GM19193 (cell line): ENCODE data around the gene EPHA7.

Experiments used
- POLR2A ChIP-seq: IDR thresholded peaks from 4 replicates; pipeline ENCODE4 v1.6.1; 2011; ENCODE audit not compliant: insufficient read depth, insufficient read length; ENCODE audit errors: extremely low read depth

Gene EPHA7

GRCh38 chr6:93366506-93366905 lies 52.9 kb downstream of the EPHA7 start:
- TF ChIP-seq POLR2A, result no peak

- TF ChIP-seq POLR2A, result no peak
These were observed 53.9 kb downstream of the EPHA7 start for GRCh38 chr6:93365445-93365844.

DNA sequence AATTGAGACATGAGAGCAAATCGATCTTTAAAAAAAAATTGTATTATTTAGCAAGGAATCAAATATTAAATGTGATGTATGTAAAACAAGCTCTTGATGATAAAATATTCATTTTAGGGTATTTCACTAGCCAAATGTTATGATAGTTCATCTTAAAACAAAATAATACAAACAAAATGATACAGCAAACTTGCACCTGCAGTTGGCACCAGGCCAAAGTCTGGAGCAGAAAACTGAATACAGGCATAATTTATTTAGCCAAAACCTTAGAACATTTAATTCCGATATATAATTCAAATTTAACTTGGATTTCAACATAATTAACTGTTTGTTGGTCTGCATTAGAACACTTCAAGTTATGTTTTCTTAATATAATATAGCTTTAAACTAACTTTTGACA lies 60.9 kb downstream of the EPHA7 start:
- no peak for TF ChIP-seq POLR2A

DNA sequence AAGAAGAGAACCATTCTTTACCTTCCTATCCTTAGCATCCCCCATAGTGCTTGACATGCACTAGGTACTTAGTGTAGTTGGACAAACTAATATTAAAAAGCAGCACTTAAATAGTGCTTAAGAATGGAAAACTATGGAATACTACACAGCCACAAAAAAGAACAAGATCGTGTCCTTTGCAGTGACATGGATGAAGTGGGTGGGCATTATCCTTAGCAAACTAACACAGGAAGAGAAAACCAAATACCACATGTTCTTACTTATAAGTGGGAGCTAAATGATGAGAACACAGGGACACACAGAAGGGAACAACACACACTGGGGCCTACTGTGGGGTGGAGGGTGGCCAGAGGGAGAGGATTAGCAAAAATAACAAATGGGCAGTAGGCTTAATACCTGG lies 66.8 kb downstream of the EPHA7 start:
- no peak for TF ChIP-seq POLR2A

GRCh38 chr6:93351222-93351621 lies 68.1 kb downstream of the EPHA7 start:
- TF ChIP-seq POLR2A, result no peak

DNA sequence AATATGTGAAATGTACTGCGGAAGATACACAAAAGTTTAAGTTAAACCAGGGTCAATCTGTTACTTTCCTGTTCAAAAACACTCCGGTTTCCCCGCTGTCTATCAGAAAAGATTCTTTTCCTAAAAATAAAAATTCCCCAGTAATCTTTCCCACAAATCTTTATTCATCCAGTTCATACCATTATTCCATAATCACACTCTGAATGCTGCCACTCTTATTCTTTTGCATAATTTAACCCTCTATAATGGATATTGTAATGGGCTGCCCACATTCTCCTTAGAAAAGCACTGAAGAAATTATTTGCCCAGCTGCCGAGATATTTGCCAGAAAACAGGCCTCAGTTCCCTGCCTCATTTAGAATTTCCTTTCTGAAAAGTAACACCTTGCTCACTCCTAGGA lies 68.6 kb downstream of the EPHA7 start:
- TF ChIP-seq POLR2A, result no peak

DNA sequence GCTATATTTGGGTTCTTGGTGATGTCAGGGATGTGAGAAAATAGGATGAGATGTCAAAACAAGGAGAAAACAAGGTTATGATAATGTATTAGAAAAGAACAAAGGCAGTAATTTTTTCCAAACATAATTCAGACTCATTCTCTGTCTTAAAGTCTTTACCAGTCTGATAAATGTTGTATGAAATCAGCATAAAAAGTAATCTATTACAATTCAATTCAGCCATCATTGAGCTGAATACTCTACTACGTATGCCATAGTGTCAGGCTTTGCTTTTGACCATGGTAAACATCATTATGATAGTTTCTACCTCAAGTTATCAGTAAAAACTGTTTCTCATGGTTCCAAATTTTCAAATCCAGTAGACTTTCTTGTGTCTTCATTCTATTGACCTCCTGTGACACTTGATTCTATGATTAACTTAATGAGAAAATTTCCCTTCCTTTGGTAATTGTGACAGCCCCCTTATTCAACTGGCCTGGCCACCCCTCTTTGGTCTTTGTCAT lies 75.0 kb downstream of the EPHA7 start:
- TF ChIP-seq POLR2A, result no peak

DNA sequence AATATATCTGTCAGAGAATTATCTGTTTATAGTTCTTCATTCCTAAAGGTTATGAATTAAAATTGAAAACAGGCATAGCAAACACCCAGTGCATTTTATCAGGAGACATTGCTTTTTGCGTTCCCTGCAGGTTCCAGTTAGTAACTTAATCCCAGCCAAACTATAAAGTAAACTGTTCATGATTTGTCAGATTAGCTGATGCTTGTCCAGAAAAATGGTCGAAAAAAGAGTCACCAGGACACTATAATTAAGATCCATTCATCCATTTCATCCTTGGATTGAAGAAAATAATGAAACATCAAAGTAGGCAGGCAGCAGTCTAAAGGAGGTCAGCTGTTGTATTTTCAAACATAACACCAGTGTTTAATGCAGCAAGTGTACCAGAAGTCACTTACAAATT lies 75.9 kb downstream of the EPHA7 start:
- TF ChIP-seq POLR2A, result no peak

DNA sequence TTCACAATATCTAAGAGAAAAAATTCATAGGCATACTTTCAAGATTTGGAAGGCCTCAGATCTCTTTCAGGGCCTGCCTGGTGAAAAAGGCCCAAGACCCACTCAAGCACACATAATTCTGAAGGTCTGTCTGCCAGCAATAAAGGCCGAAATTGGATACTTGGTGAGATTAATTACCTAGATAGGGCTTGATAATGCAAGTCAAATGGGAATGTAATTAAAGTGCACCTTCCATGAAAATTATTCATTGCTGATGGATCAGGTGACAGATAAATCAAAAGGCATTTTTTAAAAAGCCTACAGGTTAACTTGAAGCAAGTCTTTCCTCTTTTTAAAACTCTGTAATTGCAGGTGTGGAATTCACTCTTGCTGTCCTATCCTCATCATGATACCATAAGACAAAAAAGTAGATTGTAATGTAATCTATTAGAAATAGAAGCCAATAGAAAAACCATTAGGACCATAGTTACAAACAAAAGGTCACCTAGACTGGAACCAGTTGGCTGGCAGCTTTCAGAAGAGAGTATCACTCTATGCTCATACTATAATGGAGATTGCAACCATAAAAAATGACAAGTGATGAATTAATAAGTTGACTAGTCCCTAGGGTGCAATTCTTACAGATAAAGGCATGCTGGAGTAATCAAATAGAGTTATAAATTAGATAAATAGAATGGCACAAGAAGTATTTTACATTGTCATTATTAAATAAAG lies 77.3 kb downstream of the EPHA7 start:
- no peak for TF ChIP-seq POLR2A

DNA sequence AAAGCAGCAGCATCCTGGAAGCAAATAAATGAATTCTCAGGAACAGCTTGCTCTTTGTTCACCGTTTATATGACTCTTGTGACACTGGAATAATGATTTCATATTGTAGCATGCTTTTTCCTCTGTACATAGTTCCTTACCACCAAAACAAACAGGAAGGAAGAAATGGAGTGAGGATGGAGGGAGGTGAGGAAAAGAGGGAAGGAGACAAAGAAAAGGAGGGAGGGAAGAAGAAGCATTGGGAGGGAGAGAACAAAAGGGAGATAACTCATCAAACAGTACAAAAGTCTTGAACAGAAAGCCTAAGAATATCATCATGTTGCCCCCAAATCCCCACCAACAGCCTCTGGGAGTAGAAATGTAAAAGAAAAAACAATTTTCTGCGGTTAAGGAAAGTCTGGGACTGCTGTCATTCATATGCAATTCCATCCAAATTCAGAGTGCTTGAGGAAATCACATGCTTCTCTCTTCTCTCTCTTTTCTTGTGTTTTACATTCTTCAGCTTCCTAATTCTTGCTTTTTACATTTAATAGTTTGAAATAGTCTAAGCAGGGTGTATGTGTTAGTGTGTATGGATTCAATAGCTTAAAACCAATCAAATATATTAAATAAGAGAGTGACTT lies 81.5 kb downstream of the EPHA7 start:
- no peak for TF ChIP-seq POLR2A

DNA sequence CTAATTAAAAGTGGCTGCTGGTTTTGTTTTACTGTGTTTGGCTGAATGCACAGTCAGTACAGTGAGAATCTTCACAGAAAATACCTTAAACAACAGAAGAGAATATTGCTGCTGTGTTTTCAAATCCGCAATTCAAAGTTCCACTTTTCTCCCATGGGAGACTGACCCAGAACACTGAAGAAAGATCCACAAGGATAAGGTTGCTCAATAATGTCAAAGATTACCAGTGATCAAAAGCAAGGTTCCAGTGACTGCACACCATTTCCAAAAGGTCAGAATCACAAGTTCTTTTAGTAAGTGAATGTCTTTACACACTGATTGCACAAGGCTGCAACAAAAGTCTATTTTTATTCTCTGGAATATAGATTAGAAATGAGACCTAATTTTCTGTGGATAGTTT lies 82.3 kb downstream of the EPHA7 start:
- no peak for TF ChIP-seq POLR2A

DNA sequence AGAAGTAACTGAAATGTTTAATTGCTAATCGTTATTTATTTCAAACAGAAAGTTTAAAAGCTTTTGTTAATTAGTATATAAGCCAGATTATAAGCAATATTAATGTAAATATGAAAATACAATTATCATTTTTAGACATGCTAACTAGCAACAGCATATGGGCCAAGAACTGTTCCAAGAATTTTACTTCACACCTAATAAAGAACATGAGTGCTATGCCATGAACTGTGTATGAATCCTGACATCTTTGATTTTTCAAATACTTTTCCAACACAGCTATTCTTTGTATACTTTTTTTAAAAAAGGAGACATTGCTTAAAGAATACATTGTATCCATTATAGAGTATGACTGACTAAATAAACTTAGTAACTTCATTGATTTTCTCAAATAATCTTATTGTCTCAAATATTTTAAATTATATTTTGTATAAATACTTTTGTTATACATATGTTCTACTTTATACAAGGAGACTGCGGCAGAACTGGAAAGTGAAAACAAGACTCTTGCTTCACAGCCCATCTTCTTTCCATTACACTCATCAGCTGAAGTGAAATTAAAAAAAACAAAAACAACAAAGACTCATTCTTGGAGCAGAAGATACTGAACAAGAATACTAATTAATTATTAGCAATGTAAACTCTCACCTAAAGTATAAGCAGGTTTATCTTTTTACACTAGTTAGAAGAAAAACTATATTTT lies 89.9 kb downstream of the EPHA7 start:
- TF ChIP-seq POLR2A, result no peak

GRCh38 chr6:93327857-93328256 lies 91.5 kb downstream of the EPHA7 start:
- no peak for TF ChIP-seq POLR2A

DNA sequence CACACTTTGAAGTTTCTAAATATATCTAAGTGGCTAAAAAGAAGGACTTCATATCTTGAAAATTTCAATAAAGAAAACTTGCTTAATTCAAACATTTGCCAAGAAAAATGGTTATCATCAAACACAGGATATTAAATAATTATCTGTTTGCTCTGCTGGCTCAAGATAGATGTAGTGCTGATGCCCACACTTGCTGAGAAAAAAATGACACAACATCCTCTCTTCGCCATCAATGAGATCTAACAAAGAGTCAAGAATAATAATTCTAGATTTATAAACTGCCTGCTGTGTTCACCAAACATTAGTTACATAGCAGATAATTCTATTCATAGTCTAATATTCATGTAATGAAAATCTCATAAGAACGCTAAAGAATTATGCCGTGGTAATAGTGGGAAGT lies 93.6 kb downstream of the EPHA7 start:
- TF ChIP-seq POLR2A, result no peak

DNA sequence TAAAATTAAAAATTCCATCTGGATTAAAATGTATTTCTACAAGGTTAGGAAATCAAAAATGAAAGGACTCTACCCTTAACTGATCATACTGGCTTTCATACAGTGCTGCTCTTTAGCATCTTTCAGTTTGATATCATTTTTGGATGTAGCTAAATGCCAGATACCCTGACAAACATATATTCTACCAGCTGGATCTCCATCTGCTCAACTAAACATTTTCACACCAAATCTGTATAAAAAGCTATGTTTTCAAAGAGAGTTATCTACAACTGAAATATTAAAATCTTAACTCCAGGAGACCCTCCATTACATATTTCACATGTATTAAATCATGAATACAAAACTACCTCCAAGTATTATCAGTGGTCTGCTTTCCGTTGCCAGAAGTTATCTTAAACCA lies 95.7 kb downstream of the EPHA7 start:
- TF ChIP-seq POLR2A, result no peak

GRCh38 chr6:93322651-93323050 lies 96.7 kb downstream of the EPHA7 start:
- TF ChIP-seq POLR2A, result no peak
